Hepatocyte (in vitro differentiated cells): Measurements from ENCODE around the gene PREX1.

Source experiments
- CTCF ChIP-seq: fragments of 200-600 bp; sonication (generic); IDR thresholded peaks from 2 replicates; pipeline ENCODE4 v1.5.1; 2016; ENCODE audit warnings: antibody characterized with exemption, mild to moderate bottlenecking; ENCODE audit not compliant: poor library complexity
- EZH2phosphoT487 ChIP-seq: fragments of 200-600 bp; sonication (generic); IDR thresholded peaks from one replicate; pipeline ENCODE4 v1.6.1; 2018; ENCODE audit warnings: antibody characterized with exemption, mild to moderate bottlenecking, low read depth, moderate library complexity; ENCODE audit not compliant: unreplicated experiment, severe bottlenecking

- no peak for TF ChIP-seq CTCF
- no peak for TF ChIP-seq EZH2phosphoT487
These were observed 83.3 kb downstream of the PREX1 start for GRCh38 chr20:48744515-48744914.
